Neural cell (in vitro differentiated cells): ENCODE measurements around the gene CDKN3. TPM values are rescaled to one million over a fixed set of nuclear protein-coding genes. Genes with fewer than 3 reads are reported as not detected.
"Not testable (repeated sequence)": the region's sequence is repeated elsewhere in the genome, so short reads cannot be mapped to it uniquely, and the experiment has no call there.

Experiments used
- H2AFZ ChIP-seq: fragments of 200-600, 300-800 bp; sonication (generic), shearing (Covaris generic); 2 replicates; pipeline ENCODE4 v1.6.0; 2014; ENCODE audit warnings: low read depth, mild to moderate bottlenecking, antibody characterized with exemption, low read length, moderate library complexity
- H3F3A ChIP-seq: fragments of 200-600 bp; shearing (Covaris generic); 2 replicates; pipeline ENCODE4 v1.6.1; 2016; ENCODE audit warnings: mild to moderate bottlenecking, moderate library complexity, mixed read lengths, antibody characterized with exemption, low read length; ENCODE audit not compliant: insufficient read depth, poor library complexity, severe bottlenecking
- H3K27ac ChIP-seq: fragments of 200-600, 300-800 bp; sonication (generic), shearing (Covaris generic); 2 replicates; pipeline ENCODE4 v1.5.1; 2014; ENCODE audit warnings: mild to moderate bottlenecking, low read length, moderate library complexity
- H3K27me3 ChIP-seq: fragments of 300-800, 200-600 bp; sonication (generic), shearing (Covaris generic); 2 replicates; pipeline ENCODE4 v1.6.0; 2014; ENCODE audit warnings: mild to moderate bottlenecking, low read depth, low read length, moderate library complexity; ENCODE audit not compliant: insufficient read depth
- H3K36me3 ChIP-seq: fragments of 300-800, 200-600 bp; sonication (generic), shearing (Covaris generic); 2 replicates; pipeline ENCODE4 v1.5.1; 2014; ENCODE audit warnings: mild to moderate bottlenecking, antibody characterized with exemption, low read length, moderate library complexity; ENCODE audit not compliant: insufficient read depth
- H3K4me2 ChIP-seq: fragments of 300-800, 200-600 bp; sonication (generic), shearing (Covaris generic); 2 replicates; pipeline ENCODE4 v1.6.0; 2014; ENCODE audit warnings: mild to moderate bottlenecking, low read length
- H3K4me3 ChIP-seq: fragments of 300-800, 200-600 bp; sonication (generic), shearing (Covaris generic); 2 replicates; pipeline ENCODE4 v1.5.1; 2014; ENCODE audit warnings: mild to moderate bottlenecking, low read length, moderate library complexity
- H3K79me2 ChIP-seq: fragments of 200-600 bp; shearing (Covaris generic); replicated peaks from 2 replicates; pipeline ENCODE4 v1.6.0; 2014; ENCODE audit warnings: mild to moderate bottlenecking, low read length, moderate library complexity; ENCODE audit not compliant: insufficient read depth
- H3K9ac ChIP-seq: fragments of 300-800, 200-600 bp; sonication (generic), shearing (Covaris generic); 2 replicates; pipeline ENCODE4 v1.6.1; 2016; ENCODE audit warnings: mild to moderate bottlenecking, low read length, mixed read lengths
- H3K9me2 ChIP-seq: fragments of 200-600 bp; shearing (Covaris generic); 2 replicates; pipeline ENCODE4 v1.6.1; 2016; ENCODE audit warnings: mild to moderate bottlenecking, low read length, mixed read lengths; ENCODE audit not compliant: insufficient read depth
- H3K9me3 ChIP-seq: fragments of 200-600, 300-800 bp; sonication (generic), shearing (Covaris generic); 2 replicates; pipeline ENCODE4 v1.6.1; 2016; ENCODE audit warnings: mild to moderate bottlenecking, mixed run types, low read length, moderate library complexity, mixed read lengths
- H4K20me1 ChIP-seq: fragments of 200-600 bp; shearing (Covaris generic); 2 replicates; pipeline ENCODE4 v1.6.1; 2016; ENCODE audit warnings: mild to moderate bottlenecking, mixed run types; ENCODE audit not compliant: insufficient read depth
- CTCF ChIP-seq: fragments of 450-650 bp; IDR thresholded peaks from 2 replicates; pipeline ENCODE4 v1.5.1; 2014; ENCODE audit warnings: antibody characterized with exemption, mild to moderate bottlenecking, moderate library complexity; ENCODE audit not compliant: poor library complexity, severe bottlenecking
- EP300 ChIP-seq: fragments of 450-650 bp; conservative IDR thresholded peaks from 2 replicates; pipeline ENCODE4 v1.6.1; 2014; ENCODE audit warnings: antibody characterized with exemption, mild to moderate bottlenecking, moderate library complexity; ENCODE audit not compliant: poor library complexity, severe bottlenecking
- EZH2 ChIP-seq: fragments of 200-600, 300-800 bp; shearing (Covaris generic), sonication (generic); IDR thresholded peaks from 2 replicates; pipeline ENCODE4 v1.6.1; 2014; ENCODE audit warnings: antibody characterized with exemption, low read length, borderline replicate concordance, mild to moderate bottlenecking; ENCODE audit not compliant: insufficient read depth, poor library complexity, severe bottlenecking
- MXI1 ChIP-seq: fragments of 450-650 bp; conservative IDR thresholded peaks from 2 replicates; pipeline ENCODE4 v1.6.1; 2014; ENCODE audit warnings: antibody characterized with exemption, mild to moderate bottlenecking; ENCODE audit not compliant: poor library complexity, severe bottlenecking
- POLR2AphosphoS5 ChIP-seq: IDR thresholded peaks from 2 replicates; pipeline ENCODE4 v1.6.1; 2012
- RAD21 ChIP-seq: fragments of 450-650 bp; conservative IDR thresholded peaks from 2 replicates; pipeline ENCODE4 v1.6.1; 2014; ENCODE audit warnings: antibody characterized with exemption, mild to moderate bottlenecking, moderate library complexity
- REST ChIP-seq: IDR thresholded peaks from 2 replicates; pipeline ENCODE4 v1.6.1; 2012; ENCODE audit warnings: borderline replicate concordance
- SMC3 ChIP-seq: fragments of 450-650 bp; conservative IDR thresholded peaks from 2 replicates; pipeline ENCODE4 v1.6.1; 2014; ENCODE audit warnings: antibody characterized with exemption, mild to moderate bottlenecking, moderate library complexity; ENCODE audit not compliant: poor library complexity
- TAF1 ChIP-seq: IDR thresholded peaks from 2 replicates; pipeline ENCODE4 v1.6.1; 2012; ENCODE audit warnings: low read depth
- polyA plus RNA-seq: library from polyadenylated mRNA; depleted of rRNA; stranded (reverse); fragments of >200 nt; gene quantifications from 2 replicates; pipeline ENCODE4 v1.2.3, GENCODE V29; 2014

CDKN3 gene
- polyA plus RNA-seq, 1 donor from 2014 or later: 5.9 TPM

- H3K79me2 ChIP-seq, H3K4me3 ChIP-seq, H3K4me2 ChIP-seq, H3K36me3 ChIP-seq, H3K9me2 ChIP-seq, H3K27me3 ChIP-seq, H2AFZ ChIP-seq, H4K20me1 ChIP-seq, H3K9ac ChIP-seq, H3F3A ChIP-seq, H3K9me3 ChIP-seq, H3K27ac ChIP-seq: not testable (repeated sequence)
Observed at GRCh38 chr14:54458536-54458935, 61.7 kb downstream of the CDKN3 start.

- H4K20me1 ChIP-seq: no peaks in the 10 kb centered on the region
- no peak overlapping the region for H3K4me3 ChIP-seq
- no peaks in the 10 kb centered on the region for H3K9me2 ChIP-seq
- H3K79me2 ChIP-seq: no peaks in the 10 kb centered on the region
- no peaks in the 10 kb centered on the region for H3K27me3 ChIP-seq
- no peak overlapping the region for H3K9ac ChIP-seq
- no peak overlapping the region for H3K4me2 ChIP-seq
- no peak overlapping the region for H3K27ac ChIP-seq
- H3K9me3 ChIP-seq: no peaks in the 10 kb centered on the region
- H3K36me3 ChIP-seq: no peaks in the 10 kb centered on the region
- H2AFZ ChIP-seq: no peak overlapping the region
- no peaks in the 10 kb centered on the region for H3F3A ChIP-seq
- TF ChIP-seq EP300 (no peak), SMC3 (no peak), TAF1 (no peak), MXI1 (no peak), POLR2AphosphoS5 (no peak), REST (no peak), RAD21 (no peak)
Observed at GRCh38 chr14:54459106-54459505, 62.3 kb downstream of the CDKN3 start.

GRCh38 chr14:54462048-54462447 is 65.2 kb downstream of the CDKN3 start:
- H2AFZ ChIP-seq: no peak overlapping the region
- no peaks in the 10 kb centered on the region for H3K79me2 ChIP-seq
- no peak overlapping the region for H3K4me3 ChIP-seq

More at GRCh38 chr14:54462048-54462447, 65.2 kb downstream of the CDKN3 start:
- no peaks in the 10 kb centered on the region for H4K20me1 ChIP-seq
- H3K9me3 ChIP-seq: no peaks in the 10 kb centered on the region
- no peaks in the 10 kb centered on the region for H3F3A ChIP-seq
- no peak overlapping the region for H3K4me2 ChIP-seq
- H3K27ac ChIP-seq: no peak overlapping the region
- H3K36me3 ChIP-seq: no peaks in the 10 kb centered on the region
- H3K27me3 ChIP-seq: no peaks in the 10 kb centered on the region
- no peak overlapping the region for H3K9ac ChIP-seq
- H3K9me2 ChIP-seq: no peaks in the 10 kb centered on the region
- TF ChIP-seq TAF1 (no peak), MXI1 (no peak), EZH2 (no peak), POLR2AphosphoS5 (no peak), RAD21 (no peak), EP300 (no peak), REST (no peak), CTCF (no peak), SMC3 (no peak)
